Measurements from ENCODE around the gene ENDOV.

ENDOV gene

GRCh38 chr17:80469667-80470066 lies 54.7 kb downstream of the ENDOV start:
- no peak for DNase-seq

- no peak for DNase-seq
Measured at GRCh38 chr17:80470603-80471002, 55.6 kb downstream of the ENDOV start.

DNA sequence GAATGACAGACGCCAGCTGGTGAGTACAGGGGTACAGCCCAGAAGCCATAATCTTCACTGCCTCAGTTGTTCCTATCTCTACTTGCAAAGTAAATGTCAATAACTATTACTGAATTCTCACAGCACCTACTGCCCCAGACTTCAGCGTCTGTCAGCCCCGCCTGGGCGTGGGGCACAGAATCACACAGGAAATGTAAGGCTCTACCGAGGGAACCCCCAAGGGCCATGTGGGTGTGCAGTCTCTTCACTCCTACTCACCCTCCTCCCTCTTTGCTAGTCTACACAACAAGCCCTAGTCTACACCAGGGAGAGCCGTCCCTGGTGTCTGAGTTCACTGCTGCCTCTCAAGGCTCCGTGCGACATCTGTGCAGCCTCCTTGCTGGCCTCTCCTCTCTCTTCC lies 57.0 kb downstream of the ENDOV start:
- no peak for DNase-seq

DNA sequence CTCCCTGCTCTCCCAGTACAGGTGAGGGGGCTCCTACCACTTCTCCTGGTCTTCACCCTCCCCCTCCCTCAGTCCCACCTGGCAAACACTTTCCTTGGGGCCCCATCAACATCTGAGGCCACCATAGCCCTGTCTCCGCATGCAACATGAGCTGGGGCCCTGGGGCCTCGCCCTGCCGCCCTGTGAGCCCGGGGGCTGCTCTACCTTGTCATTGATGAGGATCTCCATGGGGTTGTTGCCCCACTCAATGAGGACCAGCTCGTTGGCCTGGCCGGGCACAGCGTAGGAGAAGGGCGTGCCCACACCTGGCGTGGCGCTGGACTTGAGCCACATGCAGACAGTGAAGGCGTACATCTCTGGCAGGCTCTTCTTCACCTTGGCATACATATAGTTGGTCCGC lies 58.0 kb downstream of the ENDOV start:
- no peak for DNase-seq

DNA sequence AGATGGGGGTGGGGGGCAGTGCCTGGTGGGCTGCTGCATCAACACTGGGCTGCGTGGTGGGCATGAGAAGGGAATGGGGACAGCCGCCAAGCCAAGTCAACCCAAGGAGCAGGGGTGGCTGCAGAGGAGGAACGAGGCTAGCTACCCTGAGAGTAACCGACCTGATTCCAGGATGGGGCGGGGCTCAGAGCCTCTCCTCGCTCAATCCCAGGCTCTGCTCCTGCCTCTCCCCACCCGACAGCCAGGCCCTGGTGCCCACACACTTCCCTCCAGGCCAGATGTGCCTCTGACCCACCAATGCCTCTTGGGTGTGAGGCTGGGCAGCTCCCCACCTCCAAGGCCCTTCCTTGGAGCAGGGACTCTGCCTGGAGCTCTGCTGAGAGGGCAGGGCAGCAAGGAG lies 58.7 kb downstream of the ENDOV start:
- no peak for DNase-seq

DNA sequence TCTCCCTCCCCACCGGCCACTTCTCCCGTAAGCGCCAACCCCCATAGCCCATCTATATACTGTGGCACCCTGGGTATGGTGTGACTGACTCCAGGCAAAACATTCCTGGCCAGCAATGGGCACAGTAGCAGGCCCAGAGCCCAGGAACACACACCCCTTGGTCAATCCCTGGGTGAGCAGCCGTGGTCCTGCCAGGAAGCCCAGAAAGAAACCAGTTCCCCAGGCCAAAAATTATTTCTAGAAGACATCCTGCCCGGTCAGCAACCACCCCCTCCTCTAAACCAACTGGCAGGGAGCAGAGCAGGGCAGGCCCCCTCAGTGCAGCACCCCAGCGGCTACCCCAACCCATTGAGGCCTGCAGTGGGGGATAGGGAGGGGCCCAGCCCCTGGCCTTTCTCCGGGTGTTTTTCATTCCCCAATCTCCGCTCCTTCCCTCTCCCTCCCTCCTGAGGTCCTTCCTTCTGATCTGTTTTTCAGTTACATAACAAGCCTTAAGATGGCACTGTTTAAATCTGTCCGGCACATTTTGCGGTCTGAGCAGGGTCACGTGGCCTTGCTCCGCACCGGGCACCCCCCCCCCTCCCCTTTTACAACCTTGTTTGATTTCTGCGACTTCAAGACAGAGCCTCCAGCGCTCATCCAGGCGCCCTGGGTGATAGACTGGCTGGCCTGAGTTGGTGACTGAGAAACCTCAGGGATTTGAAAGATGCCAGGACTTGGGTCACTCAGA lies 59.4 kb downstream of the ENDOV start:
- DNase-seq = peak; percentile 34

GRCh38 chr17:80474961-80475909 lies 60.3 kb downstream of the ENDOV start:
- no peak for DNase-seq

DNA sequence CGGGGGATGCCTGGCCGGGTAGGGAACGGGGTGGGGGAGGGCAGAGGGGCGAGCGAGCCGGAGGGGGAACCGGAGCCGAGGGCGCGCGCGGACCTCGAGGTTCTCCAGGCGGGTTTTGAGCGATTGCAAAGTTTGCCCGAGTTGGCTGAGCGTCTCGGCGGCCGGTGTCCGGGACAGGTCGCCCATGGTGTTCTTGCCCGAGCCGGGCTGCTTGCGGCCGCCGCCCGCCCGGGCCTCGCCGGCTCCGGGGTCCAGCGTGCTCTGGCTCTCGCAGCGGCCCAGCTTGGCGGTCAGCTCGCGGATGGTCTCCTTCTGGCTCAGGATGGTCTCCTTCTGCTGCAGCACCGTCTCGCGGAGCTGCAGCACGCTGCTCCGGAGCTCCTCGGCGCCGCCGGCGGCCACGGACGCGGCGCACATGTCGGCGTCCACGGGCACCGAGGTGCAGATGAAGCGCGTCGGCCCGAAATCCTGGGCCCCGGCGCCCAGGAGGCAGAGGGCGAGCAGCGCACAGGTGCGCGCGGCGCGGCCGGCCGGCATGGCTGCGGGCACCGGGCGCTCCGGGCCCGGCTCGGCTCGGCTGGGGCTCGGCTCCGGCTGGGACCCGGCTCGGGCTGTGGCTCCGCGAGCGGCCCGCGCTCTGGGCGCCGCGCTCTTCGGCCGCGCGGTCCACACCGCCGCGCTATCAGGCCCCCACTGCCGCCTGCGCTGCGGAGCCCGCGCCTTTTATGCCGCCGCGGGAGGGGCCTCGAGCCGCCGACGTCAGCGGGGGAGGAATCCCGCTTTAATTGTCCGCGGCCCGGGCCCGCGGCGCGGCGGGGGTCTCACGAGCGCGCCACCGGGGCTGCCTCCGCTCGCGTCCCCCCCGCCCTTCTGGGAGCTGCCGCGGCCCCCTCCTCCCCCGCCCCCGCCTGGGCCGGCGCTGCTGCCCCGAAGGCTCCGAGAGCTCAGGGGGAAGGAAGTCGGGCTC lies 61.2 kb downstream of the ENDOV start, which contains the start of gene NPTX1:
NPTX1 (minus strand) TSS at position 698 of the 967 bp plus-strand sequence; CDS start at position 537, 161 bp downstream.
- no peak for DNase-seq

DNA sequence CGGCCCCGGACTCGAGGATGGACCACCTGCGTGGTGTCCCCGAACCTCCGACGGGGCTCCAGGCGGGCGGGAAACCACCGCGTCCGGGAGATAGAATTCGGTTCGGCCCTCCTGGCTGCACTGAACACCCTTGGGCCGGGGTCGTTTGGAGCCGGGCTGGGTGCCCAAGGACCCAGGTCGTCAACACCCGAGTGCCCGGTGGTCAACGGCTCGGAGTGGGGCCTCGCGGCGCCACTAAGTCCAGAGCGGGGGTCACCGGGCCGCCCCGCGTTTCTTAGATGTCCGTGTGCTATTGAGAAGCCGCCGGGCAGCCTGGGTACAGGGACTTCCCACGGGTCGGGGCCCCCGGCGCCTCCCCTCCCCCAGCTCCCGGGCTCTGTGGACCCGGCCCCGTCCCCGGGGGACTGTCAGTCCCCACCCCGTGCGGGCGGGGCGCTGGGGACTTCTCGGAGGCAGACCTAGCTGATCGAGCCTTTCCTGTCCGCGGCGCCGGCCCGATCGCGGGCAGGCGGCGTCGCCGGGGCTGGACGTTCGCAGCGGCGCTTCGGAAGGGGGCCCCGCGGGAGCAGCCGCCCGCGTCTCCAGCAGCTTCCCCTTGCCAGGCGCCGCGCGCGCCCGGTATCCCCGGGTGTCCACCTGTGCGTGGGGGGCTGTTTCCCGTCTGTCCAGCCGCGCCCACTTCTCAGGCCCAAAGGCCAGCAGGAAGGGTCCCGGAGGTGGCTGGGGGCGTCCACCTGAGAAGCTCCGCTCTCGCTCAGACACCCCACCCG lies 62.1 kb downstream of the ENDOV start:
- no peak for DNase-seq

GRCh38 chr17:80477647-80478478 lies 62.9 kb downstream of the ENDOV start:
- peak; percentile 51 for DNase-seq

- no peak for DNase-seq
Measured at GRCh38 chr17:80478487-80479245, 63.7 kb downstream of the ENDOV start.

- no peak for DNase-seq
Measured at GRCh38 chr17:80479246-80479566, 64.2 kb downstream of the ENDOV start.

- DNase-seq = no peak
Measured at GRCh38 chr17:80480248-80480647, 65.3 kb downstream of the ENDOV start.

DNA sequence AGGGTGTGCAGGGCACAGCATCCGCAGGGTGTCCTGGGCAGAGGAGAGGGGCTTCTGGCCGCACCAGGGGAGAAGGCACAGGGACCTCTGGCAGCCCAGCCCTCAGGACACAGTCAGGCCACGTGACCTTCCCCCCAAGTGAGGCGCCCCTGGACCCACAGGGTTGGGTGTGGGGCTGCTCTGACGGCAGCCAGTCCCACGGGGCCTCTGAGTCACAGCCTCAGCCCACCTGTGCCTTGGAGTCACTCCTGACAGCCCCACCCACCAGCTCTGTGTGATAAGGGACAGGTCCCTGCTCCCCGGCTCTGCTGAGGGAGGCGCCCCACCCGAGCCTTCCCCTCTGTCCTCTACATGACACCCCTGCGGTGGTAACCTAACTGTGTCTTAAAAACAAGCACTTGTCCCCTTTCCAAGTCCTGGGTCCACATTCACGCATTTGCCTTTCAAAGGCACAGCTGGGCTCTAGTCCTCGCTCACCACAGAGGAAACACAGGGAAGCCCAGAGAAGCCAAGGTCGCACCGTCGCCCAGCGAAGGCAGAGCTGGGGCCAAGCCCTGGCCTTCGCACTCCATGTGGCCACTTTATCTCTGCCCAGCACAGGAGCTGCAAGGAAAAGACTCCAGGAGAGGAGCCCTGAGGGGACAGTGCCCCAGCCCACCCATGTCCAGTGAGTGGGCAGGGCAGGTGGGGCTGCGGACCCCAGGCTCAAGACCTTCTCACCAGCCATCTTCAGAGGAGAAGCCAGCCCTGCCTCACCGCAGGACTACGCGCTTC lies 66.5 kb downstream of the ENDOV start:
- no peak for DNase-seq

DNA sequence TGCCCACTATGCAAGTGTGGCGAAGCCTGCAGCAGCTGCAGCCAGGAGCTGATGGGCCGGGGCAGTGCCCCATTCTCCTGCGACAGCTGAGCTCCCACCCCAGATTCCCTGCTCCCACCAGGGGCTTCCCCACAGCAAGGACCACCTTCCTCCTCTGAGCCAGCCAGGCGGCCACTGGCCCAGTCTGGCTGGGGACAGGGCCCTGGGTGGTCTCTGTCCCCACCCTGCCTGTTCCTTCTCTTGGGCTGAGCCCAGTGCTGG lies 67.0 kb downstream of the ENDOV start:
- no peak for DNase-seq

GRCh38 chr17:80482555-80483308 lies 67.8 kb downstream of the ENDOV start:
- no peak for DNase-seq

- DNase-seq = no peak
Measured at GRCh38 chr17:80485846-80486245, 70.9 kb downstream of the ENDOV start.

GRCh38 chr17:80486692-80487091 lies 71.7 kb downstream of the ENDOV start:
- no peak for DNase-seq

DNA sequence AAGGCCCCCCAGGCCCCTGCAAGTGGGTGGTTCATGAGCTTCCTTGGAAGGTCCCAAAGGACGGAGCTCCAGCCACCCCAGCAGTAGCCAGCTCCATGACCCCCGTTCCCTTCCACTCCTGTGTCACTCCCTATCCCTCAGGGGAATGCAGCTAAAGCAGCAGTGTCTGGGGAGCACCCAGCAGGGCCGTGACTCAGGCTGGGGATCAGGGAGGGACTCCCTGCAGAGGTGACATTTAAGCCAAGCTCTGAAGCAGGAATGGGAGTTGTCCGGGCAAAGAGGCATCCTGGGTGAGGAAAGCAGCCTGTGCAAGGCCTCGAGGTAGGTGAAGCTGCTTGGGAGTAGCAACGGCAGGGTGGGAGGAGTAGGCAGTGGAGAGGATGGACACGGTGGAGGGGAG lies 72.5 kb downstream of the ENDOV start:
- DNase-seq = no peak

Data from fibroblast of skin of scalp (primary cell).